ENCODE results near the gene PTBP1.
A peak's percentile ranks its signal among the peaks of the same experiment; 100 is the strongest.
"Not testable (repeated sequence)": the region's sequence is repeated elsewhere in the genome, so short reads cannot be mapped to it uniquely, and the experiment has no call there.

Gene PTBP1

DNA sequence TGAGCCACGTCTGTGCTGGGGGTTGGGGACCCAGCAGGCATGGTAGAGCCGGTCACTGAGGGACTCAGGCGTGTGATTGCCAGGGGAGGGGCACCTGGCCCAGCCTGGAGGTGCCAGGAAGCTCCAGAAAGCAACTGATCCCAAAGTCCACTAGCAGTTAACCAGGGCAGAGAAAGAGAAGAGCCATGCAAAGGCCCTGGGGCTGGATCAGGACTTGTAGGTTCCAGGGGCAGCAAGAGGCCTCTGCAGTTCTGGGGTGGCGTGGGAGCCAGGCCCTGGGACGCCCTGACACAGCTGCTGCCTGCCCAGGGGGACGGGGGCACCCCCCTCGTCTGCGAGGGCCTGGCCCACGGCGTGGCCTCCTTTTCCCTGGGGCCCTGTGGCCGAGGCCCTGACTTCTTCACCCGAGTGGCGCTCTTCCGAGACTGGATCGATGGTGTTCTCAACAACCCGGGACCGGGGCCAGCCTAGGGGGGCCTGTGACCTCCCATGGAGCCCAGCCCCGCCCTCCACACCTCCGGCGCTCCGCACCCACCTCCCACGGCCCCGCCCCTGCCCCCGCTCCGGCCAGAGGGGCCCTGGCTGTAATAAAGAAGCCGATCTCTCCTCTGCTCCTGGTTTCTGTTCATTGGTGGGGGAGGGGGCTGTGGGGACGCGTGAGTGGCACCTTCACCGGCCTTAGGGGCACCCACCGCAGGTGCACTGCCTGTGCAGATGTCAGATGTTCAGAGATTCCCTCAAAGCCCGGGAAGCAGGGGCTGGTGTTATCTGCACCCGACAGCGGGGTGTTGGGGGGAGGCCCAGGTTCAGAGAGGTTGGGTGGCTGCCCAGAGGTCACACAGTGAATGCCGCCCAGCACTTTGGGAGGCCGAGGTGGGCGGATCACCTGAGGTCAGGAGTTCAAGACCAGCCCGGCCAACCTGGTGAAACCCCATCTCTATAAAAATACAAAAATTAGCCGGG, 34.4 kb downstream of the PTBP1 start:
- no peak for DNase-seq

- DNase-seq: no peak
Measured at GRCh38 chr19:834216-834615, 37.0 kb downstream of the PTBP1 start.

GRCh38 chr19:835210-835810, 38.1 kb downstream of the PTBP1 start:
- DNase-seq: no peak

DNA sequence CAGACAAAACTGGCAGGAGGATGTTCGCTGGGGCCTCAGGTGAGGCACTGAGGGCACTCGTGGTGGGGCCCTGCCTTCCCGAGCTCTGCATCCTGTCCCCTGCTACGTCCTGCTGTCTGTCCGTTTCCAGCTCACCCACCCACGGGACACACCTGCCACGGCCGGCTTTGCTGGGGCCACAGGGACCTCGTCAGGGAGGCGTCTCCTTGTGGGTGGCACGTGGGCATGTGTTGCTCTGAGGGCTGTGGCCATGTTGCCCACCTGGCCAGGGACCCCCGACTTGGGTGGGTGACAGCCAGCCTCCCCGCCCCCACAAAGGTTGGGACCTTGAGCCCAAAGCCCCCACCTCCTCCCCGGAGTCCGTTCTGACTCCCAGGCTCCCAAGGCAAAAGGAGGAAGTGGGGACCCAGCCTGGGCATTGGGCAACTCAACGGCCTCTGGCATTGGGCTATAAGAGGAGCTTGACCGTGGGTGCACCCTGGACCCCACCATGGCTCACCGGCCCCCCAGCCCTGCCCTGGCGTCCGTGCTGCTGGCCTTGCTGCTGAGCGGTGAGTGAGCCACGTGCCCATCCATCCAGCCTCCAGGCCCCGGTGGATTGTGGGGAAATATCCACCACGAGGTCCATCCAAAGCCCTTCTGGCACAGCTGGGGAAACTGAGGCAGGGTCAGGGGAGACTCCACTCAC, 43.4 kb downstream of the PTBP1 start, which contains the start of gene PRTN3:
Gene PRTN3, plus strand, starts transcription at position 481 of the 688 bp plus-strand sequence. Its CDS starts 10 bp downstream, at position 491.
- DNase-seq: no peak

DNA sequence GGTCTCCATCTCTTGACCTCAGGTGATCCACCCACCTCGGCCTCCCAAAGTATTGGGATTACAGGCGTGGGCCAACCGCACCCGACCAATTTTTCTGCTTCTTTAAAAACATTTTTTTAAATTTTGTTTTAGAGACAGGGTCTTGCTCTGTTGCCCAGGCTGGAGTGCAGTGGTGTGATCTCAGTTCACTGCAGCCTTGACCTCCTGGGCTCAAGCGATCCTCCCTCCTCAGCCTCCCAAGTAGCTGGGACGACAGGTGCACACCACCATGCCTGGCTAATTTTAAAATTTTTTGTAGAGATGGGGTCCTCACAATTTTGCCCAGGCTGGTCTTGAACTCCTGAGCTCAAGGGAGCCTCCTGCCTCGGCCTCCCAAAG, 45.5 kb downstream of the PTBP1 start:
- not testable (repeated sequence) for DNase-seq

GRCh38 chr19:843180-843835, 46.1 kb downstream of the PTBP1 start:
- no peak for DNase-seq

DNA sequence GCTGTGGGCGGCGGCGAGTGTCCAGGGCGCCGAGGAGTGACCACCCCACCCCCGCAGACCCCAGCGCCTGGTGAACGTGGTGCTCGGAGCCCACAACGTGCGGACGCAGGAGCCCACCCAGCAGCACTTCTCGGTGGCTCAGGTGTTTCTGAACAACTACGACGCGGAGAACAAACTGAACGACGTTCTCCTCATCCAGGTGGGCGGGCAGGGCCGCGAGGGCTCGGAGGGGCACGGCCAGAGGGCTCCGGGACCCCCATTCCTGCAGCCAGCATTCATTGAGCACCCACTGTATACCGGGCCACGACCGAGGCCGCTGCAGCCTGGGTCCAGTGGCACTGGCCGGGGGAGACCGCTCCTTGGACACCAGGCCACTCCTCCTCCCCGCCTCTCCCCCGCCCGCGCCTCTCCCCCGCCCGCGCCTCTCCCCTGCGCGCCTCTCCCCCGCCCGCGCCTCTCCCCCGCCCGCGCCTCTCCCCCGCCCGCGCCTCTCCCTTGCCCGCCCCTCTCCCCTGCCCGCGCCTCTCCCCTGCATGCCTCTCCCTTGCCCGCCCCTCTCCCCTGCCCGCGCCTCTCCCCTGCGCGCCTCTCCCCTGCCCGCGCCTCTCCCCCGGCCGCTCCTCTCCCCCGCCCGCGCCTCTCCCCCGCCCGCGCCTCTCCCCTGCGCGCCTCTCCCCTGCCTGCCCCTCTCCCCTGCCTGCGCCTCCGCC, 46.7 kb downstream of the PTBP1 start:
- DNase-seq: no peak

DNA sequence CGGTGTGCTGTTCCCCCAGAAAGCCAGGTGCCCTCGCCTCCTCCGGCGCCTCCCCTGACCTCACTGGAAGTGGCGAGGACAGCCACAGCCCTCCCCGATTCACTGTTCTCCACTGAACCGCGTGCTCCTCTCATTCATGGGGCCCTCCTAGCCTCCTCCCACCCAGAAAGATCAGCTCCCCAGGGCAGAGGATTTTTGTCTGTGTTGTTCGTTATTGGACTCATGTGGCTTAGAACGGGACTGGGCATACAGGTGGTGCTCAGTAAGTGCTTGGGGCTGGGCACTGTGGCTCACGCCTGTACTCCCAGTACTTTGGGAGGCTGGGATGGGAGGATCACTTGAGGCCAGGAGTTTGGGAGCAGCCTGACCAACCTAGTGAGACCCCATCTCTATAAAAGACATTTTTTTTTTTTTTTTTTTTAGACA, 47.3 kb downstream of the PTBP1 start:
- DNase-seq: no peak

GRCh38 chr19:845707-846521, 48.7 kb downstream of the PTBP1 start:
- no peak for DNase-seq

GRCh38 chr19:848386-848921, 51.2 kb downstream of the PTBP1 start:
- peak; percentile 14 for DNase-seq

GRCh38 chr19:849195-849594, 51.9 kb downstream of the PTBP1 start:
- not testable (repeated sequence) for DNase-seq

GRCh38 chr19:850221-850978, 53.1 kb downstream of the PTBP1 start:
- peak; percentile 64 for DNase-seq

DNA sequence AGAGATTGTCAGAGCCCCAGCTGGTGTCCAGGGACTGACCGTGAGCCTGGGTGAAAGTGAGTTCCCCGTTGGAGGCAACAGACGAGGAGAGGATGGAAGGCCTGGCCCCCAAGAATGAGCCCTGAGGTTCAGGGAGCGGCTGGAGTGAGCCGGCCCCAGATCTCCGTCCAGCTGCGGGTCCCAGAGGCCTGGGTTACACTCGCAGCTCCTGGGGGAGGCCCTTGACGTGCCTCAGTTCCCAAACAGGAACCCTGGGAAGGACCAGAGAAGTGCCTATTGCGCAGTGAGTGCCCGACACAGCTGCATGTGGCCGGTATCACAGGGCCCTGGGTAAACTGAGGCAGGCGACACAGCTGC, 53.7 kb downstream of the PTBP1 start:
- DNase-seq: no peak

GRCh38 chr19:852136-853013, 55.1 kb downstream of the PTBP1 start, which contains the start of gene ELANE:
ELANE (plus strand) TSS chr19:852303; CDS start chr19:852329, 26 bp downstream.
- no peak for DNase-seq

DNA sequence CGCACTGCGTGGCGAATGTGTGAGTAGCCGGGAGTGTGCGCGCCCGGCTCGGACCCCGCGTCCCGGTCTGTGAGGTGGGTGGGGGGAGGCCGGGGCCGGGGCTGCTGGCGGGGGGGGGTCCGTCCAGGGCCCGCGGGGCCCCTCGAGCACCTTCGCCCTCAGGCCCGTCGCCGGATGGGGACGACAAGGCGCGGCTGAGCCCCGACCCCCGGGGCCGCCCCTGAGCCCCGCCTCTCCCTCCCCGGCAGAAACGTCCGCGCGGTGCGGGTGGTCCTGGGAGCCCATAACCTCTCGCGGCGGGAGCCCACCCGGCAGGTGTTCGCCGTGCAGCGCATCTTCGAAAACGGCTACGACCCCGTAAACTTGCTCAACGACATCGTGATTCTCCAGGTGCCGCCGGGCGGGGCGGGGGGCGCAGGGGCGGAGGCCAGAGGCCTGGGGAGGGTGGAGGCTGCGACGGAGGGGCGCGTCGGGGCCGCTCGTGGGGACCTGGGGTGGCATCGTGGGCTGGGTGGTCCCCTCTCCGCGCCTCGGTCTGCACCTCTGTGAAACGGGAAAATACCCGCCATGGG, 55.8 kb downstream of the PTBP1 start:
- no peak for DNase-seq

DNA sequence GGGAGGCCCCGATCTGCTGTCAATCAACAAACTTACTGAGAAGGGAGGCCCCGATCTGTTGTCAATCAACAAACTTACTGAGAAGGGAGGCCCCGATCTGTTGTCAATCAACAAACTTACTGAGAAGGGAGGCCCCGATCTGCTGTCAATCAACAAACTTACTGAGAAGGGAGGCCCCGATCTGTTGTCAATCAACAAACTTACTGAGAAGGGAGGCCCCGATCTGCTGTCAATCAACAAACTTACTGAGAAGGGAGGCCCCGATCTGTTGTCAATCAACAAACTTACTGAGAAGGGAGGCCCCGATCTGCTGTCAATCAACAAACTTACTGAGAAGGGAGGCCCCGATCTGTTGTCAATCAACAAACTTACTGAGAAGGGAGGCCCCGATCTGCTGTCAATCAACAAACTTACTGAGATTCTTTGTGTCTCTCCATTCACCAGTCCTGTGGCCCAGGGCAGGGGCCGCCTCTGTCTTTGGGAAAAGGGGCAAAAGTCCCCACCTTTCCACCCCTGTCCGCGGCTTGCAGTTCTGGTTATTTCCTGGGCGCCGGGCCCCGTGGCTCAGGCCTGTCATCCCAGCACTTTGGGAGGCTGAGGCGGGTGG, 56.5 kb downstream of the PTBP1 start:
- DNase-seq: not testable (repeated sequence)

- no peak for DNase-seq
Measured at GRCh38 chr19:854549-854948, 57.3 kb downstream of the PTBP1 start.

DNA sequence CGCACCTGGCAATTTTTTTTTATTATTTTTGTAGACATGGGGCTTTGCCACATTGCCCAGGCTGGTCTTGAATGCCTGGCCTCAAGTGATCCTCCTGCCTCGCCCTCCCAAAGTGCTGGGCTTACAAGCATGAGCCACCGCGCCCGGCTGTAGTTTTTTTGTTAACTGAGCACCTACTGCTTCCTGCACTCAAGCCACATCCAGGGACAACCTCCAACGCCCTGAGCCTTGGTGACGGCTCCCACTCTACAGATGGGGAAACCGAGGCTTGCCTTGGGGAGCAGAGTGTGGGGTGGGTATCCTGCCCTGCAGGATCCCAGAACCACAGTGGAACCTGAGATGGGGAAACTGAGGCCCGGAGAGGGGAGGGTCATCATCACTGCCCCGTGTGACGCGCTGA, 57.9 kb downstream of the PTBP1 start:
- no peak for DNase-seq
